B cell (primary cell): ENCODE results near the gene ACER2.

ENCODE experiments used
- EZH2 ChIP-seq: IDR thresholded peaks from 2 replicates; pipeline ENCODE4 v1.6.1; 2012; ENCODE audit warnings: borderline replicate concordance, low read depth, mild to moderate bottlenecking, moderate library complexity, low read length; ENCODE audit not compliant: insufficient read depth, poor library complexity, severe bottlenecking
- TF ChIP-seq, protein P1 (sequence below): fragments of 200-600 bp; IDR thresholded peaks from one replicate; pipeline ENCODE4 v1.8.0; 2022; ENCODE audit warnings: antibody characterized with exemption, mild to moderate bottlenecking

DNA sequence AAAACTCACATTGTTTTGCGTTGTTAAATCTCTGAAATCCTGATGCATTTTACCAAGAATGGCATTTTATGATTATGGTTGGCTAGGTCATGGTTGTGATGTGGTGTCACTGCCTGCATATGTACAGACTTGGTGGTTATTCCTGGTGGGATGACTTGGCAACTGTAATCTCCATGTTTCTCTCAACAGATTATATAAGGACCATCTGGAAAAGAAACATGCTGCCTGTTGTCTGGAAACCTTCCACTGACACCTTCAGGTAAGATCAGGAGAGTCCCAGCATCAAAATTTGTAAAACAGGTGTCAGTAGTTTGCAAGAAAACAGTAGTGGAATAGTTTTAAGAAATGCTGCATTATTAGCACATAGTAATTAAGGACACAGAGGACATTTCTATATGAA, 3.0 kb upstream of the ACER2 start:
- TF ChIP-seq, protein P1, sequence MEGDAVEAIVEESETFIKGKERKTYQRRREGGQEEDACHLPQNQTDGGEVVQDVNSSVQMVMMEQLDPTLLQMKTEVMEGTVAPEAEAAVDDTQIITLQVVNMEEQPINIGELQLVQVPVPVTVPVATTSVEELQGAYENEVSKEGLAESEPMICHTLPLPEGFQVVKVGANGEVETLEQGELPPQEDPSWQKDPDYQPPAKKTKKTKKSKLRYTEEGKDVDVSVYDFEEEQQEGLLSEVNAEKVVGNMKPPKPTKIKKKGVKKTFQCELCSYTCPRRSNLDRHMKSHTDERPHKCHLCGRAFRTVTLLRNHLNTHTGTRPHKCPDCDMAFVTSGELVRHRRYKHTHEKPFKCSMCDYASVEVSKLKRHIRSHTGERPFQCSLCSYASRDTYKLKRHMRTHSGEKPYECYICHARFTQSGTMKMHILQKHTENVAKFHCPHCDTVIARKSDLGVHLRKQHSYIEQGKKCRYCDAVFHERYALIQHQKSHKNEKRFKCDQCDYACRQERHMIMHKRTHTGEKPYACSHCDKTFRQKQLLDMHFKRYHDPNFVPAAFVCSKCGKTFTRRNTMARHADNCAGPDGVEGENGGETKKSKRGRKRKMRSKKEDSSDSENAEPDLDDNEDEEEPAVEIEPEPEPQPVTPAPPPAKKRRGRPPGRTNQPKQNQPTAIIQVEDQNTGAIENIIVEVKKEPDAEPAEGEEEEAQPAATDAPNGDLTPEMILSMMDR = no peak
- no peak for TF ChIP-seq EZH2
